Hypothalamus (tissue), 51 donors: ENCODE measurements around the gene RHBDD3.
"Not testable (repeated sequence)": the region's sequence is repeated elsewhere in the genome, so short reads cannot be mapped to it uniquely, and the experiment has no call there.

ENCODE experiments used
- DNase-seq, 51 donors: peaks; one replicate each; lab custom pipeline; 2025; lab: John Stamatoyannopoulos, UW

Gene RHBDD3

GRCh38 chr22:29219881-29220670 is 47.7 kb downstream of the RHBDD3 start:
- DNase-seq: no peak

- DNase-seq: not testable (repeated sequence)
Measured at GRCh38 chr22:29219409-29219782, 48.4 kb downstream of the RHBDD3 start.

DNA sequence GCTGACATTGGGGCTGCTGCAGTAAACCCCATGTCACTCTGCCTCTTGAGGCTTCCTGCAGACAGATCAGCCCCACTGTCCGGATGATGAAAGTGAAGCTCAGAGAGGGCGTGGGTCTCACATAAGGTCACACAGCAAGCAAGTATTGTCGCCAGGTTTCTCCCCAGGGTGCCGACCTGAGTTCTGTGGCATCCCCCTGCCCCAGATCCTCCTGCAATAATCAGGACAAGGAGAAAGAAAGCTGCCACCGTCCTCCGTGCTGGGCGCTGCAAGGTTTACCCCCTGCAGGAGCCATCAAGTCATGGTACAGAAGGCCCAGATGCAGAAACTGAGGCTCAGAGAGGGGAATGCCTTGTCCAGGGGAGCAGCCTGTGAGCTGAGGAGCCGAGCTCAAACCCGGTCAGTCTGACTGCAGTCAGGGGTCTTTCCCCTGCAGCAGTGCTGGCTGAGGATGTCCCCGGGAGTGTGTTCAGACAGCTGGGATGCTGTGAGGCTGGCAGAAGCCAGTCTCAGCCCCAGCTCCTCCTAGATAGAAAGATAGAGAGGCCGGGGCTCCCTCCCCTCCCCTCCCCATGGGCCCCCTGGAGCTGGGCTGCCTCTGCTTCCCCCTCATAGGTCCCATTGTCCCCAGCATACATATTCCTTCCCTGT is 48.9 kb downstream of the RHBDD3 start:
- no peak for DNase-seq

DNA sequence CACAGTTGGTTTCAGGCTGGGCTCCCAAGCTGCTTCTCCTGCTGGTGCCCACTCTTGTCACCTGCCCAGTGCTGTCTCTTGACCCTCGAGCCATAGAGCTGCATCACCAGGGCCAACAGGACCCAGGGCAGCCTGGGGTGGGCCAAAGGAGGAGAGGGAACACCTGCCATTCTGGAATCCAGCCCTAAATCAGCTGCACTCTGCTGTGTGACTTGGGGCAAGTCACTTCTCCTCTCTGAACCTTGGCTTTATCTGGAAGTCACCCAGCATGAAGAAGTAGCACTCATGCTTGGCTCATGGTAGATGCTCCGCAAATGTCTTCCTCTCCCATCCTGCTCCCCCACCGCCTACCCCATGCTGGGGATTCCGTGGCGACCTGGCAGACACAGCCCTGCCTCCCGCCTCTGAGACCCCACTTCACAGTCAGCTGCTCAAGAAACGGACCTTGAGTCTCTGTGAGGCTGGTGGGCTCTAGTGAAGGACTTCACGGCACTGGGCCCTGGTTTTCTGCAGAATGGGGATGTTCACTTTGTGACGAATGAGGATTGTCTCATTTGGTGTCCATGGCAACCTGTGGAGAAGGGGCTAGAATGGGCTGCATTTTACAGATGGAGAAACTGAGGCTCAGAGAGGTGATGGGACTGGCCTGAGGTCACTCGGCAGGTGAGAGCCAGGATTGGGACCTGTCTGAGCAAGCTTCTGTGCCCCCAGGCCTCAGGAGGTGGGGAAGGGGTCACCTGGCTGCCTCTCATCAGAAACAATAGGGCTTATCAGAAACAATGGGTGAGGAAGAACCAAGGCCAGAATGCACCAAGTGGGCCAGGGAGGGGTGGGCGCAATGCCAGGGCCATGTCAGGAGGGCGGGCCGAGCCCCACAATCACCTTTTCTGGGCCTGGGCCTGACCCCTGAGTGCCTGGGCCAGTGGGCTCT is 49.7 kb downstream of the RHBDD3 start:
- no peak for DNase-seq

- DNase-seq: peak in 17 of 51 donors; percentile 17 to 66 (median 31)
Measured at GRCh38 chr22:29216873-29217666, 50.7 kb downstream of the RHBDD3 start.

- no peak for DNase-seq
Measured at GRCh38 chr22:29216011-29216872, 51.5 kb downstream of the RHBDD3 start.

GRCh38 chr22:29215012-29215860 is 52.5 kb downstream of the RHBDD3 start:
- DNase-seq: no peak

DNA sequence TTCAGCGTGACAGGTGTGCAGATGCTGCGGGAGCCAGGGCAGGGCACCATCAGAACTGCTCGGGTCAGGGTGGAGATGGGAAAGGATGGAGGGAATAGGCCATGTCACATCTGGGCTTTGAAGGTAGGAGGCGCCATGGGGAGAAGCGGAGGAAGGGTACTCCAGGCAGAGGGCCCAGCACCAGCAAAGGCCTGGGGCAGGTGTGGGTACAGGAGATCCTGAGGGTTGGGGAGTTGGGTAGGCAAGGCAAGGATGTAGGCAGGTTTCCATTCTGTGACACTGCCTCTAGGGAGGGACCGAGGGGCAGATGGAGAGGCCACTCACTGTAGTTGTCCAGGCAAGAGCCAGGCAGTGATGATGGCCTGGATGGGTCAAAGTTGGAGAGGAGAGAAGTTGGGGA is 53.5 kb downstream of the RHBDD3 start:
- no peak for DNase-seq

DNA sequence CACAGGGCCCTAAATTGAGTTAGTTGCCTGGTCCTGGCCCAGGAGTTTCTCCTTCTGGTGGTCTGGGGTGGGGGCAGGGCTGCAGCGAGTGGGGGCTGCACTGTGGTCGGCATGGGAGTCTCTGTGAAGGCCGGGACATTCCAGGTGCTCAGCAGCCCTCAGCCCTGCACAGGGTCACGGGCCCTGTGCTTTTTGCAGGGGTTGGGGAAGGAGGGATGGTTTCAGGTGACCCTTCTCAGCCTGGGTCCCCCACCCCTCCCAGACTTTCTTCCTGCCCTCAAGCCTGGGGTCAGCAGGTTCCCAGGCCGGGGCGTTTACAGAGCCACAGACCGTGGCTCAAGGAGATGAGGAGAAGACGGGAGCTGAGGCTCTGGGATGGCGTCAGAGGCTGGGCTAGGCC is 54.3 kb downstream of the RHBDD3 start:
- no peak for DNase-seq

DNA sequence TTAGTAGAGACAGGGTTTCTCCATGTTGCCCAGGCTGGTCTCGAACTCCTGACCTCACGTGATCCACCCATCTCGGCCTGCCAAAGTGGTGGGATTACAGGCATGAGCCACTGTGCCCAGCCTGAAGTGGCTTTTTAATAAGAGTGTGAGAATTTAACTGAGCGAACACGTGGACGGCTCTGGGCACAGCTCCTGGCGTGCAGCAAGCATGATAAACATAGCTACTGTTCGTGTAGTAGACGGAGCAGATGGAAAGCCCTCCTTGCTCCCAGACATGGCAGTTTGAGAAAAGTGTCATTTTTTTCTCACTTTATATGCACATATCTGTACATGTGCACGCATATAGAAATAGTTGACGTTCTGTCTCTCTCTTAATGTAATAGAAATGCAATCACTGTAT is 55.0 kb downstream of the RHBDD3 start:
- DNase-seq: peak in 1 of 51 donors; percentile 21

DNA sequence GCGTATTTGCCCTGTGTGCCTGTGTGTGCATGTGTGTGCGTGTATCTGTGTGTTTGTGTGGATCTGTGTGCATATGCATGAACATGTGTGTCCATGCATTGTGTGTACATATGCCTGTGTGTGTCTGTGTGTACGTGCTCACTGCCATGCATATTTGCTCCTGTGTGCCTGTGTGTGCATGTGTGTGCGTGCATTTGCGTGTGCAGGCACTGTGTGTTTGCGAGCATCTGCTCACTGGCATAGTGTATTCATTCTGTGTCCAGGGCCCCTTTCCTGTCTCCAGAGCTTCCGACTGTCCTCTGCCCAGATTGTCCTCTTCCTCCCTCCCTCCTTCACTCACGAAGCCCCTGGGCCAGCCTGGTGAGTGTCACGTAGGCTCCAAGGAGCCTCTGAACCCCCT is 56.3 kb downstream of the RHBDD3 start:
- no peak for DNase-seq

GRCh38 chr22:29211066-29211465 is 56.7 kb downstream of the RHBDD3 start:
- DNase-seq: no peak
